ENCODE data around the gene TBC1D10B.

DNA sequence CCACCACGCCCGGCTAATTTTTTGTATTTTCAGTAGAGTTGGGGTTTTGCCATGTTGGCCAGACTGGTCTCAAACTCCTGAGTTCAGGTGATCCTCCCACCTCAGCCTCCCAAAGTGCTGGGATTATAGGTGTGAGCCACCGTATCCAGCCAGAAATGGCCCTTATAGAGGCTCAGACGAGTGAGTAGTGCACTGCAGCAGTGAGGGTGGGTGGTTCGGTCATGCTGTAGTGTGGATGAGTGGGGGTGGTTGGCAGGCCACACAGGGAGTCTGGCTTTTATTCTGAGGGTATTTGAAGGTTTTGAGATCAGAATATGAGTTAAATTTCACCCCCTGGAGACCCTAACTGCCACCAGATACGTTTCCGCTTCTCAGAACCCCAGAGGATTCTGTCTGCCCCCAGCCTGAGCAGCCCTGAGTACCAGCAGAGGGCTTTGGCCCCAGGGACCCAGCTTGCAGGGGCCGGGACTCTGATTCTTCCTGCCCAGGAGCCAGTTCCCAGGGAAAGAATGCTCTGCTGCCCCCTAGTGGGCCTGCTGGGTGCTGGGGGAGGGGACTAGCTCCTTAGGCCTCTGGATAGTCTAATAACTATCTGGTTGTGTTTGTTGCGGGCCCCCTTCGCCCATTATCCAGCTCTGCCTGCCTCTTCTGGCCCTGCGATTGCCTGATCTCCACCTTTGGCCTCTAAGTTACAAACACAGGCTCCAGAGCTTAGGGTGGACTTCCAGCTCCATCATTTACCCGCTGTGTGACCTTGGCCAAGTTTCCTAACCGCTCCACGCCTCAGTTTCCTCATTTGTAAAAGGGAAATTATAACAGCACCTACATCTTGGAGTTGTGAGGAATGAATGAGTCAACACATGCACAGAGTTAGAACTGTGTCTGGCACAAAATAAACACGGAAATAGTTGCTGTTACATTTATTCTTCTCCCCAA is 39.1 kb upstream of the TBC1D10B start:
- TF ChIP-seq, protein P1, sequence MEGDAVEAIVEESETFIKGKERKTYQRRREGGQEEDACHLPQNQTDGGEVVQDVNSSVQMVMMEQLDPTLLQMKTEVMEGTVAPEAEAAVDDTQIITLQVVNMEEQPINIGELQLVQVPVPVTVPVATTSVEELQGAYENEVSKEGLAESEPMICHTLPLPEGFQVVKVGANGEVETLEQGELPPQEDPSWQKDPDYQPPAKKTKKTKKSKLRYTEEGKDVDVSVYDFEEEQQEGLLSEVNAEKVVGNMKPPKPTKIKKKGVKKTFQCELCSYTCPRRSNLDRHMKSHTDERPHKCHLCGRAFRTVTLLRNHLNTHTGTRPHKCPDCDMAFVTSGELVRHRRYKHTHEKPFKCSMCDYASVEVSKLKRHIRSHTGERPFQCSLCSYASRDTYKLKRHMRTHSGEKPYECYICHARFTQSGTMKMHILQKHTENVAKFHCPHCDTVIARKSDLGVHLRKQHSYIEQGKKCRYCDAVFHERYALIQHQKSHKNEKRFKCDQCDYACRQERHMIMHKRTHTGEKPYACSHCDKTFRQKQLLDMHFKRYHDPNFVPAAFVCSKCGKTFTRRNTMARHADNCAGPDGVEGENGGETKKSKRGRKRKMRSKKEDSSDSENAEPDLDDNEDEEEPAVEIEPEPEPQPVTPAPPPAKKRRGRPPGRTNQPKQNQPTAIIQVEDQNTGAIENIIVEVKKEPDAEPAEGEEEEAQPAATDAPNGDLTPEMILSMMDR (IDR thresholded peaks at IDR 0.05) = peak; percentile 82 to 96 (median 91)
- TF ChIP-seq POLR2A (IDR thresholded peaks at IDR 0.05) = no peak
